Esophagus squamous epithelium (tissue), 4 donors: ENCODE results near the gene MS4A3.

ENCODE experiments used
- POLR2A ChIP-seq, 4 donors: fragments of 450-650 bp; IDR thresholded peaks; one replicate each; pipeline ENCODE4 v1.6.1; 2017; ENCODE audit warnings: antibody characterized with exemption in 4 of 4, mild to moderate bottlenecking in 4 of 4, moderate library complexity in 3 of 4
- TF ChIP-seq, protein P1 (sequence below), 6 experiments: fragments of 450-650 bp in 4 of 6; fragments of 200-600 bp in 2 of 6; sonication (generic) in 2 of 6; IDR thresholded peaks; one replicate each; pipeline ENCODE4 v1.5.1; 2016 to 2019; ENCODE audit warnings: antibody characterized with exemption in 6 of 6, mild to moderate bottlenecking in 4 of 6, moderate library complexity in 4 of 6

DNA sequence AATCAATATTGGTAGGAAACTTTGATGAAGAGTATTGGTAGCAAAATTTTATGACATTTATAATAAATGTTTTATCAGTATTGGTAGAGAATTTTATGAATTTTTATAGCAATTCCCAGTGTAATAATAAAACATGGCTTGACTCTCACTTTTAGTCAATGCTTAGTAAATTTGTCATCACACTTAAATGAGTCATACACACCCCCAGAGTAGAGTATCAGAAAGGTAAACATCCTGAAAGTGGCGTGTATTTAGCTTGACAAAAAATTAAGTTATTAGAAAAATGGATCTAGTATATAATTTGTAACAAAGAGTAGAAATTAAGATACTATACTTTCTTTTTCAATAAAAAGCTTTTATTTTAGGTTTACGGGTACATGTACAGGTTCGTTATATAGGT, 2.6 kb downstream of the MS4A3 start:
- TF ChIP-seq, protein P1, sequence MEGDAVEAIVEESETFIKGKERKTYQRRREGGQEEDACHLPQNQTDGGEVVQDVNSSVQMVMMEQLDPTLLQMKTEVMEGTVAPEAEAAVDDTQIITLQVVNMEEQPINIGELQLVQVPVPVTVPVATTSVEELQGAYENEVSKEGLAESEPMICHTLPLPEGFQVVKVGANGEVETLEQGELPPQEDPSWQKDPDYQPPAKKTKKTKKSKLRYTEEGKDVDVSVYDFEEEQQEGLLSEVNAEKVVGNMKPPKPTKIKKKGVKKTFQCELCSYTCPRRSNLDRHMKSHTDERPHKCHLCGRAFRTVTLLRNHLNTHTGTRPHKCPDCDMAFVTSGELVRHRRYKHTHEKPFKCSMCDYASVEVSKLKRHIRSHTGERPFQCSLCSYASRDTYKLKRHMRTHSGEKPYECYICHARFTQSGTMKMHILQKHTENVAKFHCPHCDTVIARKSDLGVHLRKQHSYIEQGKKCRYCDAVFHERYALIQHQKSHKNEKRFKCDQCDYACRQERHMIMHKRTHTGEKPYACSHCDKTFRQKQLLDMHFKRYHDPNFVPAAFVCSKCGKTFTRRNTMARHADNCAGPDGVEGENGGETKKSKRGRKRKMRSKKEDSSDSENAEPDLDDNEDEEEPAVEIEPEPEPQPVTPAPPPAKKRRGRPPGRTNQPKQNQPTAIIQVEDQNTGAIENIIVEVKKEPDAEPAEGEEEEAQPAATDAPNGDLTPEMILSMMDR (IDR thresholded peaks at IDR 0.05) = no peak
- TF ChIP-seq POLR2A (IDR thresholded peaks at IDR 0.05) = no peak
